ENCODE measurements around the gene CCDC120.

CCDC120 gene

DNA sequence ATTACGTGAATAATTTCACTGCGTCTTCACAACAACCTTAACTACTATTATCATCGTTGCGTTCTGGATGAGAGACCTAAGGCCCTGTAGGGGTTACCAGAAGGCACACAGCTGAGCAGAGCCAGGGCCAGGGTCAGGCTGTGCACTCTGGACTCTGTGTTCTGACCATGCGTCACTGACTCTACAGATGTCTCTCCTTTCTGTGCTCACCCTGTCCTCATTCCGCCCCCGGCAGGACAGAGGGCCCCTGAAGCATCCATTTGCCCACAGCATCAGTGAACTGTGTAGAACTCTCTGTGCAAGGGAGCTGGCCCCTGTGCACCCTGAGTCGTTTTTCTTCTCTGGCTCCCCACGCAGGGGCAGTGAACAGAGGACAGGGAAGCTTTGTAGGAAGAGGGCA lies 43.4 kb downstream of the CCDC120 start:
- DNase-seq (ENCODE audit: low spot score): no peak

DNA sequence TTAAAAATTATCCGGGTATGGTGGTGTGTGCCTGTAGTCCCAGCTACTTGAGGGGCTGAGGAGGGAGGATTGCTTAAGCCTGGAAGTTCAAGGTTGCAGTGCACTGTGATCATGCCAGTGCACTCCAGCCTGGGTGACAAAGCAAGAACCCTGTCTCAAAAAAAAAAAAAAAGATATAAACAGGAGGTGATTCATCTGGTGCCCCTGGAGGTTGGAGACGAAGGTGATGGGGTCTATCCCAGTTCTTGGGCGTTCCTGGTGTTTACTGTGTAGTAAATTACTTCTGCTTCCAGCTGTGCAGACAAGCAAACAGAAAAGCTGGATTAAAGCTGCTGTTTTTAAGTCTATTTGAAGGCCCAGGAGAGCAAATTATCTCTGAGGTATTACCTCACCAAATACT lies 44.8 kb downstream of the CCDC120 start:
- no peak for DNase-seq (ENCODE audit: low spot score)

DNA sequence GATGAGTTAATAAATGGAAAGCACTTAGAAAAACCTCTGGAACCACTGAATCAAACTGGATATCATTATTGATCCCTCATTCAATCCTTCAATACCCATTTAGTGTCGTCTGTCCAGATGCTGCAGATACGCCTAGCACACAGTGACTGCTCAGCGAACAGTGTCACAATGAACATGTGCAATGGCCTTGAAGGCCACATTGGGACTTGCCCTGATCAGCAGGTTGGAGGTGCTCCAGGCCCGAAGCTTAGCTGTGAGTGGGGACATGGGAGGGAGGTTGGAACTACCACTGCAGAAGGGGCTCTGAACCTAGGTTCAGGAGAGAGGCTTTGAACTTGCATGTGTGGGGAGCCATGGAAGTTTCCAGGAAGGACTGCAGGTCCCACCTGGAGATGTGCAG lies 47.5 kb downstream of the CCDC120 start:
- DNase-seq (ENCODE audit: low spot score): no peak

DNA sequence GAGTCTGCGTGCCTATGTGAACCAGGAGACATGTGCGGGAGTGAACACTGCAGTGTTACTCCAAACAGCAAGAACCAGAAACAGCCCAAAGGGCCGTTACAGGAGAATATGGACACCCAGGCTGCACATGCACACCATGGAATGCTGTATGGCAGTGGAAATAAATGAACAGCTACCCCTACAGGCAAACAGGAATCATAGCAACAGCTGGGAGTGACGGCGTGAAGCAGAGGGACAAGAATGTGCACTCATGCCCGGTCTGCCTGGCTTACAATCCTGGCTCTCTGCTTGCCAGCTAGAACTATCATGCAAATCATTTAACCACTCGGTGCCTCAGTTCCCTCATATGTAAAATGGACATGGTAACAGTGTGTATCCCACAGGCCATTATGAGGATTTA lies 48.1 kb downstream of the CCDC120 start:
- no peak for DNase-seq (ENCODE audit: low spot score)

DNA sequence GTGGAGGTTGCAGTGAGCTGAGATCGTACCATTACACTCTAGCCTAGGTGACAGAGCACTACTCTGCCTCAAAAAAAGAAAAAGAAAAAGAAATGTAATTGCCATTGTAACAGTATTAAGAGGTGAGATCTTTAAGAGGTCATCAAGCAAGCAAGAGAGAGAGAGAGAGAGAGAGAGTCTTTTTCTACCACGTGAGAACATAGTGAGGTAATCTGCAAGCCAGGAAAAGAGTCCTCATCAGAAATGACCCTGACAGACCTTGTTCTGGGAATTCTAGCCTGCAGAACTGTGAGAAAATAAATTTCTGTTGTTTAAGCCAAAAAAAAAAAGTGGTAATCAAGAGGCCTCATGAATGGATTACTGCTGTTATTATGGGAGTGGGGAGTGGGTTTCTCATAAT lies 49.8 kb downstream of the CCDC120 start:
- DNase-seq (ENCODE audit: low spot score): no peak

DNA sequence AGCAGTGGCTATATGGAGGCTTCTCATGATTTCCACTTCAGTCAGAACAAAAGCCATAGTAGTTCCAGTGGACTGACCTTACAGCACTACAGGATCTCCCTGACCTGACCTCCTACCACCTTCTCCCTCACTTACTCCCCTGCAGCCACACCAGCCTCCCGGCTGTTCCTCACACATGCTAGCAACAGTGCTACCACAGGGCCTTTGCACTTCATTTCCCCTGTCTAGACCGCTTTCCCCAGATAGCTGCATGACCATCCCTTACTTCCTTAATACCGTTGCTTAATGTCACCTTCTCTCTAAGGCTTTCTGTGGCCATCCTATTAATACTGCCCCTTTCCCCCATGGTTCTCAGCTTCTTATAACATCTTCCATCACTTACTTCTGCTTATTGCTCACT lies 51.6 kb downstream of the CCDC120 start:
- DNase-seq (ENCODE audit: low spot score): no peak

DNA sequence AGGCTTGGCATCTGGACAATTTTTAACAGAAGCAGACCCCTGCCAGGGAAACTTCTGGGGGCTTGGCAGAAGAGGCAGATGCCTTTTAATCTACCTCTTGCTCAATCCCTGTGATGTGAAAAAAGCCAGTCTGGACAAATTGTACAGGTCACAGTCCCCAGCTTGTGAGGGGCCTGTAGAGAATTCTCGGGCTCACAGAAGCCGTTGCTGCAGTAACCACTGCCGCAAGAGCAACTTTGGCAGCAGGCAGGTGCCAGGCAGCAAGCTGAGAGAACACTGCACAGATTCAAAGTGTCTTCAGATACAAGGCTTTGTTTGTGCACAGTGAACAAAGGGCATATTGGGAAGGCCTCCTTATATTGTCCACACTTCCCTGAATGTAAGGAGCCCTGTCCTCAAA lies 53.0 kb downstream of the CCDC120 start:
- DNase-seq (ENCODE audit: low spot score): no peak

DNA sequence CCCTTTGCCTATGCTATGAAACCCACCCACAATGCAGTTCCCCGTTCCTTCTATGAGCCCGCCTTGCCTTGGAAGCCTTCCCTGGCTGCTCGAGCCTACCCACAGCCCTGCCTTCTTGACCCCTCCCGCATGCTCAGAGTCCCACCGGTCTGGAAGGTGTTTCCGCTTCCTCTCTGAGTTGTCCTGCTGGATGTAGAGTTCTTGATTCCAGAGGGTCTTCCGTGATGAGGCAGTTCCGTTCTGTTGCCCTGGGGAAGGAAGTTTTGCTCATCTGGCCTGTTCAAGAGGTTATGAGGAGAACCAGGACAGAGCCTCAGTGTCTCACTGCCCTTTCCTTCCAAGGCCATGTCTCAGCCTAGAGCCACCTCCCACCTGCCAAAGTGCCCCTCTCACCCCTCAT lies 57.3 kb downstream of the CCDC120 start:
- no peak for DNase-seq (ENCODE audit: low spot score)

DNA sequence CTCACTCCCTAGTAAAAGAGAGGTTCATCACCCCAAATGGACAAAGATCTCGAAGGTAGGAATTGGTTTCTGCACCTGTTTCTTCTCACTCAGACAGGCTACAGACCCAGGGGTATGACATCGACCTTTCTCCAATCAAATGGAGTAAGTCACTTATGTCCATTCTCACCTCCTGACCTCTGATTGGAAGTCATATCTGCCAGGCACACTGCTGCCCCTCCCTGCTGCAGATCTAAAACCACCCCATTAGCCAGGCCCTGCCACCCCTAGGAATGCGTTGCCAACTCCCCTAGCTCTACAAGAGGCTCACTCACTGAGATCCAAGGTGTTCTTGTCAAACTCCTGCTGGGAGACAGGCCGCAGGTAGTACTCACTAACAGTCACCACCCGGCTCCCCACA lies 57.9 kb downstream of the CCDC120 start:
- no peak for DNase-seq (ENCODE audit: low spot score)

DNA sequence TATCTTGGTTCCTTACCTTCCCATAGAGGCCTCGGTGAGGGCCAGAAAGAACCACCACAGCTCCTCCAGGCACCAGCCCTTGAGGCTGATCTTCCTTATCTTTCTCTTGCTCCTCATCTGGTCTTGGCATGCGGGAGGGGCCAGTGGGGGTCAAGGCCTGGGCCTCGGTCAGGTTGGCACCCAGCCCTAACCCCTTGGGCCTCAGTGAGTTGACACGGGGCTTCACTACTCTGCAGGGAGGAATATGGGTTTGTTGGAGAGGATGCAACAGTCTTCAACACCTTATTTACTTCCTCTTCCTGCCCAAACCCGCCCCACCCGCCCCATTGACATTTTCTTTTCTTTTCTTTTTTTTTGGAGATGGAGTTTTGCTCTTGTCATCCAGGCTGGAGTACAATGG lies 58.8 kb downstream of the CCDC120 start:
- DNase-seq (ENCODE audit: low spot score): no peak

Data from left forelimb (tissue), 1 donor.